GM21723 (cell line): Measurements from ENCODE around the gene MYL11.

Source experiments
- ATAC-seq: cut with Tn5 transposase; IDR thresholded peaks from one replicate; pipeline ENCODE4 v1.9.1; 2021; ENCODE audit warnings: mild to moderate bottlenecking, moderate library complexity; ENCODE audit not compliant: unreplicated experiment

The MYL11 gene

DNA sequence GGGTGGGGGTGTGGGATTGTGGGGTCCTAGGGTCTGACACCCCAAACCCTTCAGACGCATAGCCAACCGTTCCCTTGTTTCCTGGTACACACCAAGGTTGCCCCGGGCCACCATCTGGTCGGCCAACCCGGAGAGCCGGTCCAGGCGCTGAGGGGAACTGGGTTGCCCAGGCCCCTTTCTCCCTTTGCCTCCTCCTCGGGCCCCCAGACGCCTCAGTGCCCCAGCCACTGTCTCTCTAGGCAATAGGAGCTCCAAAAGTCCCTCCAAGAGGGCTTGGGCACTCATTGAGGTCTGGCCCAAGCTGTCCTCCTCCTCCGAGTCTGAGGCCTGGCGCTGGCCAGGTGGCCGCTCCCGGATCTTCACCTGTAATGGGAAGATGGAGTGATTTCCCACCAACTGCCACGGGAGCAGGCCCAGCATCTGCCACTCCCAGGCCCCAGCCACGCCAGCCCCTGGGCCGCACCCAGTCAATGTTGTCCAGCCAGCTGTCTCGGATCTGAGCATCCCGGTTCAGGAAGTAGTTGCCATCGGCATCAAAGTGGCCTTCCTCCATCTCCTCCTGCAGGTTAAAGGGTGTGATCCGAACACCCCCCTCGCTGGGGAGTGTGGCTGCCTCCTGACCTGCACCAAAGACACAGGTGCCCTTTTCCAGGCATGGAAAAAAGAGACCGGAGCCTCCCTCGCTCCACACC lies 21.0 kb upstream of the MYL11 start:
- ATAC-seq, result no peak

DNA sequence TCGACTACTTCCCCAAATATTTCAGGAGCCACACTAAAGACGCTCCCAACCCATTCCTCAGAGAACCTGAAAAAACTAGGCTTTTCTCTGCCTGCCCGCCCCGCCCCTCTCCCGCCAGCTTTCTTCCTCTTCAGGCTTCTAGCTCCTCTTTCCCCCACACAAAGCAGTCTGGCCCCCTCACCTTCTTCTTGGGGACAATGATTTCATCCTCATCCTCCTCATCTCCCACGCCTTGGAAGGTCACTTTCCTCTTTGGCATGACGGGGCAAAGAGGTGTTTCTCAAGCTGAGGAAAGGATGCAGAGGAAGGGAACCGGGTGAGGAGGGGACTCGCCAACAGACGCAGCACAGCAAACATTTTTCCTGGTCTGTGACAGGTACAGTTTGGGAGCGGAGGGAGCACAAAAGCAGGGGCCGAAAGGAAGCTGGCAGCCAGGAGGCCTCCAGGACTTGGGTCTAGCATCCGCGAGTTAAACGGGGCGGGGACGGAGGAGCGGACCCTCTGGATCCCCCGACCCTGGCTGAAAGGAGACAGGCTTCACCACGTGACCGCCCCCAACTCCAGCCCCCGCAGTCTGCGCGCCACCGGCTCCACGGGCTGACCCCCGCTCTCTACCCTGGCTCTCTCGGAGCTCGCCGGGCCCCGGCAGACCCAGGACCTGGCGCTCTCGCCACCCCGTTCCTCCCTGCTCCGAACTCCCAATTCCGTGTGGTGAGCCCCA lies 20.0 kb upstream of the MYL11 start:
- ATAC-seq, result peak; percentile 7

DNA sequence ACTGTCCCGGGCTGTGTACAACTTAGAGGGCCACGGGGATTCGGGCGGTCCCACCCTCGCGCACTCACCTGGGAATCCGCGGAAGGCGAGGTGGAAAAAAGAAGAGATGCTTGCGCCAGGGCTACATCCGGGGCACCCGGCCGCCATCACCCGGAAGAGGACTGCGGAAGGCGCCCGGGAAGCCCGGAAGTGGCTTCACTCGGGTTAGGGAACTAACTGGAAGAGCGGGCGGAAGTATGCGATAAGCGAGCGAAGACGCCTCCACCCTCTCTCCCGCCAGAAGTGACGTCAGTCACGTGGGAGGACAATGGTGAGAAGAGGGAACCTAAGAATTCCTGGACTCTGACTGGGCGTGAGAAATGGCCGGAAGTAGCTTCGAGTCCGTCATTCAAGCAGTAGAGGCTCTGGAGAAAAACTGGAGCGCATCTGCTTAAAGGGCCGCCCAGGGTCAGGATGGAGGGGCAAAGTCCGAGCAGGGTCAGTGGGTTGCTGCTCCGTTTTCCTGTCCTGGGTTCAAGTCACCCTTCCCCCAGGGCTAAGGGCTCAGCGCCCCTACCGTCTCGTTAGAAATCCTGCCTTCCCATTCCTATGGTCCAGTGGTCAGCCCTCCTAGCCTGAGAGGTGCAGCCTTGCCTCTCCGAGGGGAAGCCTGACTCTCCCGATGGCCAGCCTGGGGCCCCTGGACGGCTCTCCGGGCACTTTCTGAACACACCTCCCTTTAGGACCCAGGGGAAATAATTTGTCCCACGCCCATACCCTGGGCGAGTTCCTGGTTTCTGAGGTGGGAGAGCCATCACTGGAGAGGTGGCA lies 19.3 kb upstream of the MYL11 start, which contains the start of gene CD2BP2:
CD2BP2 (minus strand) TSS at position 165 of the 810 bp plus-strand sequence. CDS start 627 bp downstream, outside the sequence.
- peak; percentile 57 for ATAC-seq

DNA sequence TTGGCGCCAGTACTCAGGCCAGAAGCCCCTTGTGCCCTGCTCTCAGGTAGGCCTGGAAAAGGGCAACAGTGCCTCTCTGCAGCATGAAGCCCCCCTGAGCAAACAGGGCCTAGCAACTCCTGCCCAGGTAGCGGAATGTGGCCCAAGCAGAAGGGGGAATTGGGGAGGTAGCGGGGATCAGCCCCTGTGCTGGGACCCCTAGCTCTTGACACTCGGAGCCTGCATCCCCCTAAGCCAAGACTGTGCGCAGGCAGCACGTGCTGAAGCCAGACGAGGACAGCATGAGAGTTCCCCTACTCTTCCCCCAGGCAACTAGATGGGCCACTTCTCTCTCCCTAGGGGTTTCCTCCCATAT lies 18.7 kb upstream of the MYL11 start:
- ATAC-seq, result no peak

DNA sequence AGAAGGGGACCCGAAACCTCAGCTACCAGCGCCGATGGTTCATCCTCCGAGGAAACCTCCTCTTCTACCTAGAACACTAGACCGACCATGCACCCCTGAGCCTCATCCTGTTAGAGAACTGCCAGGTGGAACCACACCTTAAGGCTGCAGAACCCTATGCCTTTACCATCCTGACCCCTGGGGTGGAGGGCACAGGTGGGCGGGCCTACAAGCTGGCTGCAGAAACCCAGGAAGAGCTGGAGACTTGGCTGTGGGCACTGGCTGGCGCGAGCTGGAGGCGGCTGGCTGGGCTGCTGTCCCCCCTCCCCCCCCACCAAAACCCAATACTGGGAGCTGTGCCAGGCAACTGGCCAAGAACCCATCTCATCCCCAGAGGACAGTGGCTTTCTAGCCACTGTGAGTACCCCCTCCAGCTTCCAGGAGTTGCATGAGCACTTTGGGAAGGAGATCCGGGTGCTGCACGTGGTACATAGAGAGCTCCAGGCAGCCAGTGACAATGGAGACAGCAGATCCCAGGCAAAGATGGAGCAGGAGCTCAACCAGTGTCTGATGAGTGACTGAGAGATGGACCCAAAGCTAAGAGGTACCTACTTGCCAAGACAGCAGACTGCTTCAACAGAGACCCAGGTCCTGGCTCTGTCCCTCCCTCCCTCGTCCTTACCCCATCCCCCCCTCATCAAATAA lies 18.1 kb upstream of the MYL11 start:
- no peak for ATAC-seq

DNA sequence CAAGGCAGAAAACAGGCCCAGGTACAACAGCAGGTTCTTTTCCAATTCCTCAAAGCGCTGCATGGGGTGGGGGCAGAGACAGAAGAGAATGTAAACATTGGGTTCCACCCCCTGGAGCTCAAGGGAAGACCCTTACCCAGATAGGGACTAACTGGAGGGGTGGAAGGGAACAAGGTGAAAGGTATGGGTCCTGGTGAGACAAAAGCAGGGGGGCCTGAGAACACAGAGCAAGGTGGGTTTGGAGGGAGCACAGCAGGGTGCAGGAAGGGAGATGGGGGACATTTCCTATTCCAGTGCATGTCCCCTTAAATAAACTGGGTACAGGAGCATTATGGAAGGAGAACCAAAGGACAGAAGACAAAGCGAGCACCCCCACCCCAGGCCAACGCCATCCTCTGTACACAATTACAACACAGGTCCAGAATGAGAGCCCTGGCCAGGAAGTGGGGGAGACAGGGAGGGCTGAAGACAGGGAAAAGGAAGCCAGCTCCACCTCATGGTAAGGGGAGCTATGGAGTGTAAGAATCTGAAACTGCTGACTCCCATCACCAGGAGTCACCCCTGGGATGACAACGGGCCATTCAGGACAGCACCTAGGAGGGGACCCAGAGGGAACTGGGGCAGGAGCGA lies 17.4 kb upstream of the MYL11 start:
- ATAC-seq, result no peak

DNA sequence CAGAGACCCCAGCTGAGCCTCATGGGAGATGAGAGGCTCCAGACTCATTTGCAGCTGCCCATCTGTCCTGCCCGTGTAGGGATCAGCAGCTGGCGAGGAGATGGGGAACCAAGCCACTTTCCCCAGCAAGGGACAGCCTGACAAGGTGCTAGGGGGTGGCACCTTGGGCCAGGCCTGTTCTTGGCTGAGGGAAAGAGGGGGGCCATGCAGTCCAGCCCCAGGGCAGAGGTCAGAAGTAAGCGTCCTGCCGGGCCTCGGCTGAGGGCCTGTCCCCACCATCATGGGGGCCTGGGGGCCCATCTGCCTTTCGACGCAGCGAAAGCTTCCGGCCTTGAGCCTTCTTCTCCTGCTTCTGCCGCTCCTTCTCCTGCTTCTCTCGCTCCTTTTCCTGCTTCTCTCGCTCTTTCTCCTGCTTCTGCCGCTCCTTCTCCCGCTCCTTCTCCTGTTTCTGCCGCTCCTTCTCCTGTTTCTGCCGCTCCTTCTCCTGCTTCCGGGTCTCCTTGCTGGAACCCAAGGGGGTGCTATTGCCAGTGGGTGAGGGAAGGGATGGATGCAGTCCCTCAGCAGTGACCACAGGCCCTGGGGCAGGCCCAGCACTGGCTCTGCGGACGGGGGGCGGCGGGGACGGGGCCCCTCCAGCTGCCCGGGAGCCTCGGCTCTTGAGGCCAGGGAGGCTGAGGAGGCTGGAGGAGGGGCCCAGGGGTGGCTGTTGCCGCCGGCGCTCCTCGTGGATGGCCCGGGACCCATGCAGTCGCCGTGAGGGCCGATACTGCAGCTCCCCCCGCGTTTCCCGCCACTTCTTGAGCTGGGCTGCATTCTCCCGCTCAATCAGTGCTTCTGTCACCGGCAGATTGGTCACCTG lies 16.7 kb upstream of the MYL11 start:
- no peak for ATAC-seq

DNA sequence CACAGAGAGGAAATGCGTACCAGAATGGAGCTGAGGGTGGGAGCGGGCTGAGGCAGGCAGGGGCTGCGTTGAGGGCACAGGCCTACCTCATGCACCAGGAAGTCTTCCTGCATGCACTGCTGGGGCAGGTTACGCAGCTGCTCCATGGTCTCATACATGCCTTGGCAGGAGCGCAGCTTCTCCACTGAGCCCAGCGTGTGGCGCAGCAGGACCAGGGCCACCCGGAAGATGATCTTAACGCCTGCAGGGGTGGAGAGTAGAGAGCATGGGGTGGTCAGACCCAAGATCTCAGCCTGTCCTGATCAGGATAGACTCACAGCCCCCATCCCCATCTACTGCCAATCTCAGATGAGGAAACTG lies 16.0 kb upstream of the MYL11 start:
- no peak for ATAC-seq

DNA sequence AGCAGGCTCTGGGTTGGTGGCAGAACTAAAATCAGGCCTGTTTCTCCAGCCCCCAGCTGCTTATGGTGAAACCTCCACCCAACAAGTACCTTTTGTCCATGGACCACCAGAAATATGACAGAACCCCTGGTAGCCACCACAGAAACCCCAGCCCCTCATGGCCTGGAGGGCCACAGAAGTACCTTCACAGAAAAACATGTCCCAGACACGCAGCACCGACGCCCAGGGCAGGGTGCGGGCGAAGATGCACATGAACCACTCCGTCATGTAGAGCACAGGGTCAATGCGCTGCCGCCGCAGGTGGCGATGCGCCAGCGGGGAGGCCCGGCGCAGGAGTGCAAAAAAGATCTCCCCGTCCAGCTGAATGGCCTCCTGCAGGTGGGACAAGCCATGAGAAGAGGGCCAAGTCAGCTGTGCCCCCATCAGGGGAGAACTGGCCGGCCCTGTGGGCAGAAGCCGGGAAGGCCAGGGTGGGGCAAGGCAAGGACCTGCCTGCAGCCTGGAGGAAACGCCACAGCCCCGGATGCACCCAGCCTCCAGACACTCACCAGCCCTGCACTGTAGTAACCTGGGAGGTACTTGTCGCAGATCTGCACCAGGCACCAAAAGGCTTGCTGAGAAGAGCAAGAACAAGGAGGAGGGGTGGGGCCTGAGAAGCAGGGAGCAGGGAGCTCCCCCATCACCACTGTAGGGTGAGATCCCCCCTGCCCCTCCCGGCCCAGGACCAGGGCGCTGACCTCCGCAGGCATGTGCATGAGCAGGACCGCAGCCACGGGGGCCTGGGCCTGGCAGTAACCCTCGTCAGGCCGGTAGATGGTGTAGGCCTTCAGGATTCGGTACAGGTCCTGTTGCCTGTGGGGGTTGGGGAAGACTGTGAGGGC lies 15.4 kb upstream of the MYL11 start:
- no peak for ATAC-seq

DNA sequence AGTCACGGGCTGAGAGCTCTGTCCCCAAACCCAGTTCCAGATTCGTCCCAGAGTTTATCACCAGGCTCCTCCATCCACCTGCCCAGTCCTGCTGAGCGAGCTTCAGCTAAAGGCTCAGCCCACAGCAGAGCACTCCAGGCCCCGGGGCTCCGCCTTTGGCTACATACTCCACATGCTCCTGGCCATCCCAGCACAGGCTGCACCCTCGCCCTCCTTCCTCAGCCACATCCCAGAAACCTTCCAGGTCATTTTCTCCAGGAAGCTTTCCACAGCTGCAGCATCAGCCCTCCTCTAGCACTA lies 14.8 kb upstream of the MYL11 start:
- no peak for ATAC-seq

DNA sequence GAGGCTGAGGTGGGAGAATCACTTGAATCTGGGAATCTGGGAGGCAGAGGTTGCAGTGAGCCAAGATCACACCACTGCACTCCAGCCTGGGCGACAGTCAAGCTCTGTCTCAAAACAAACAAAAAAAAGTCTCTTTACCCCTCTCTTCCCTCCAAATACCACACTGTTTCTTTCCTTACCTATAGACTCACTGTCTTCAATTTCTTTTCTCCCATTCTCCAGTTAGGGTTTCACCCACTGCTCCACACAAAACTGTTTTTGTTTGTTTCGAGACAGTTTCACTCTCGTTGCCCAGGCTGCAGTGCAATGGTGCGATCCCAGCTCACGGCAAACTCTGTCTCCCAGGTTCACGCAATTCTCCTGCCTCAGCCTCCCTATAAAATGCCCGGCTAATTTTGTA lies 13.4 kb upstream of the MYL11 start:
- ATAC-seq, result no peak

DNA sequence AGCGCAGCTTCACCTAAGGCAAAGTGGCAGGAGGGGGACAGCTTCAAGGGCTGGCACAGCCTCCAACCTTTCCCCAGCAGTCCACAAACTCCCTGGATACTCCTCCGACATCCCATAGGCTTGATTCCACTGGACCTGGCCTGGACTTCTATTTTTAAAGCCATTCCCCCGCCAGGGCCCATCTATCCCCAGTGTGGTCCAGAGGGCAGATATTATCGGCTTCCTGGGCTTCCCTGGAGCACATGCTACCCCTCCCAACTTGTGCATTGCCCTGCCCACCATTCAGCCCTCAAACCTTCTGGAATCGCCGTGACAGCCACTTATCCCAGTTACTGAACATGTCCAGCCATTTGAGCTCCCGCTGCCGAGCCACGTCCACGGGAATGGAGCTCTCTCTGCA lies 9.4 kb upstream of the MYL11 start:
- no peak for ATAC-seq

DNA sequence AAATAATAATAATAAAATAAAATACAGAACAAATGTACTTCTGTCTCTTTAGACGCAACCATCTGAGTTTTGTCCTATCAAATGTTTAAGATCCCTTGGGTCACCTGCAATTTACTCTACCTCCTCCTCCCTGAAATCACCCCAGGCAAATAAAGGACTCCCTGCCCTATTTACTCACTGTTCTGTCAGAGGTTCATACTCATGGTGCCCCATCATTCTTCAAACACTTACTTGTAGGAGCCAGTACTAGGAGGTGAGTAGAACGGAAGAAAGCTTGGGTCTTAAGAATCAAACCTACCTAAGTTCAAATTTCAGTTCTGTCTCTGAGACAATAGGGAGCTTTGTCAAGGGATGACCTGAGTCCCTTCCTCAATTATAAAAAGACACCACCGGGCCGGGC lies 8.1 kb upstream of the MYL11 start:
- no peak for ATAC-seq

DNA sequence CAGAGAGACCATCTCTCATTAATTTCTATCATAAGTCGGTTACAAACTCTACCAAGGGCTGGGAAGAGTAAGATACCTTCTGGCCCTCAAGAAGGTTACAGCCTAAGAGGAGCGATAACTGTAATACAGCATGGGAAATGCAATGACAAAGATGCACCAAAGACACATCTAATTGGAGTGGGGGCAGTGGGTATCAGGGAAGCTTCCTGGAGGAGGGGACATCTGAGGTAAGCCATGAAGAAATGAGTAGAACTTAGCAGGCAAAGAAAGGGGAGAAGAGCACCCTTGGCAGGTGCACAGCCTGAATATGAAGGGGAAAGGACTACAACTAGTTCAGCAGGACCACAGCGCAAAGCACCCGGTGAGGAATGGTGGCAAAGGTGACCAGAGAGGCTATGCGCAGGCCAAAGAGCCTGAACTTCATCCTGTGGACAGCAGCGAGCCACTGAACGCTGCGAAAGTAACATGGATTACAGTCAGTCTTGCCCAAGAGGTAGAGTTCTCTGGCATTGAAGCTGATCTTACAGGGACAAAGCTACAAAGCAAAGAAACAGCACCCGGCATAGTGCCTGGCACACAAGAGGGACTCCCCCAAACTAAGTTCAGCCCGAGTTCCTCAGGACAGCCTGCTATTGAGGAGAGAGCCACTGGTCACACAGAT lies 7.1 kb upstream of the MYL11 start:
- no peak for ATAC-seq

DNA sequence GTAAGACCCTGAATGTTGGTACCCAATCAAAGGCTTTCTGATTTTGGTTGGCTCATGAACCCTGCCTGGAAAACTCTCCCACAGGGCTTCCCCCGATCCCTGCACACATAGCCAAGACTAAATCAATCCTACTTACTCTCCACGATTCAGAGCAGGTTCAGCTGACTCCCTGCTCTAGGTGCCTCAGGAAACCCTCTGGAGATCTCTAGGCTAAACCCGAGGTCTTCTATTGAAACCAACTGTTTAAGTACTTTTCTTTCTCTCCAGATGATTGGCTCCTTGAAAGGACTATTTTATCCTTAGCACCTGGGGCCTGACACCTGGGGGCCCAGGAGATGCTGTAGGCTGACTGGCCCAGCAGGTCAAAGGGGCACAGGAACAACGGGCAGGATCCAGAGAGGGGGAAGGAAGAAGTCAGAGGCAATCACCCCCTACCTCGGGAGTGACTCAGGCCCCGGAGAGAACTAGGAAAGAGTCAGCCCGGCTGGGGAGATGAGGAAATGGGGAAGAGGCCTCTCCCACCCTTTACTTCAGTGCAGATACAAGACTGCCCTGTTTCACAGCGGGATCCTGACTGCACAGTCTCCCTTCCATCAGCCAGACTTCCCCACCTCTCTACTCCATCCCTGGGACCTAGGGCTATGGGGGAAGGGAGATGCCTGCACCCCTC lies 6.3 kb upstream of the MYL11 start:
- ATAC-seq, result no peak

DNA sequence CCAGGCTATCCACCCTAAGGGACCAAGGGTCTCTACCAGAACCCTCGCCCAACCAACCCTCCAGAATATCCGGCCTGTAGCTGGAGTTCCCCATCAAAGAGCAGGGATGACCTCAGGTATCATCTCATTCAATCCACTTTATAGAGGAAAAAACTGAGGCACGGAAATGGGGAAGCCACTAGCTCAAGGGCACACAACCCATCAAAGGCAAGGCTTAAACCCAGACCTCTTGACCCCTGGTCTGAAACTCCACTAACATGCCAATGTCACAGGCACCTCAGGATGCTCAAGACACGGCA lies 5.9 kb upstream of the MYL11 start:
- ATAC-seq, result no peak

DNA sequence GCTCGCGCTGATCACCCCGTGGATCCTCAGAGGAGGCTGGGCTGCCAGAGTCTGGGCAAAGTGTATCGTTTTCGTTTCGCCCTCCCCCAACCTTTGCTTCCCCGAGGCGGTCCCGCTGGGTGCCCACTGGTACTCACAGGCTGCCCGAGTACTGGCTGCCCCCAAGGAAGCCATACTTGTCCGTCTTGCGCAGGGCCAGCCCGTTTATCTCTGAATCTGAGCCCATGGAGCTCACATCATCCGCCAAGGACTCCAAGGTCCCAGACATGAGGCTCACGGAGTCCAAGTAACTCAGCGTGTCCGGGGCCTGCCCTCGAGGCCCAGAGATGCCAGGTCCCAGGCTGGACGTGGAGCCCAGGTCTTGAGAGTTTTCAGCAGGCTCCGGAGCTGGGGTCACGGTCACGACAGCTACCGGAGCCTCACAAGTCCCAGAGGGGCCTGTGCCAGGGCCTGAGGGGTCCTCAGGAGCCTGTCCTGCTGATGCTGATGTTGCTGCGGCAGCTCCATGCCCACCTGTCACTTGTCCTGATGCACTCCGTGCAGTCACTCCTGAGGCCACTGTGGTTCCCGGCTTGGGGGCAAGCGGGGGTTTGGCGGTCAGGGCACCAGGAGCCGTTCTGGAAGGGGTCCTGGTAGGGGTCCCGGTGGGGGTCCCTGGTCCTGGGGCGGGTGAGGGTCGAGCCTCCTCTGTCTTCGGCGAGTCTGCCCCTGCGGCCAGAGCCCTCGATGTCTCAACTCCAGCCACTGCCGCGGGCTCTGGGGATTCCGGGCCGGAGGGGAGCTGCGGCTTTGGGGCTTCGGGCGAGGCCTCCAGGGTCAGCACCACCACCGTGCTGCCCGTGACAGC lies 5.3 kb upstream of the MYL11 start:
- no peak for ATAC-seq
